HG02885 (cell line): ENCODE results near the gene SAG.
A peak's percentile ranks its signal among the peaks of the same experiment; 100 is the strongest.

Experiments used
- ATAC-seq: cut with Tn5 transposase; IDR thresholded peaks from one replicate; pipeline ENCODE4 v1.9.1; 2021; ENCODE audit warnings: mild to moderate bottlenecking; ENCODE audit not compliant: unreplicated experiment, poor library complexity

The SAG gene

GRCh38 chr2:233353769-233354499 lies 46.3 kb downstream of the SAG start, which contains the start of gene DGKD:
Gene DGKD, plus strand, starts transcription at chr2:233354494. Its CDS starts 25 bp downstream, at chr2:233354519.
- peak; percentile 58 for ATAC-seq

DNA sequence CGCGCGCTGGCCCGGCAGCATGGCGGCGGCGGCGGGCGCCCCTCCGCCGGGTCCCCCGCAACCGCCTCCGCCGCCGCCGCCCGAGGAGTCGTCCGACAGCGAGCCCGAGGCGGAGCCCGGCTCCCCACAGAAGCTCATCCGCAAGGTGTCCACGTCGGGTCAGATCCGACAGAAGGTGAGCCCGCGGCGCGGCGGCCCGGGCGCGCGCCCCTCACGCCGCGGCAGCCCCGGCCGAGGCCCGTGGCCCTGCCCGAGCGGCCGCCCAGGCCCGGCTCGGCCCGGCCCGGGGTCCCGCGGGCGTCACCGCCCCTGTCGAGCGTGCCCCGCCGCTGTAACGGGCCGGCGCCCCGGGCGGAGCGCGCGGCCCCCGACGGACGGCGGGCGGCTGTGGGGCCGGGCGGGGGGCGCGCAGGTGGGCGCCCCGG lies 46.9 kb downstream of the SAG start:
- peak; percentile 51 for ATAC-seq

DNA sequence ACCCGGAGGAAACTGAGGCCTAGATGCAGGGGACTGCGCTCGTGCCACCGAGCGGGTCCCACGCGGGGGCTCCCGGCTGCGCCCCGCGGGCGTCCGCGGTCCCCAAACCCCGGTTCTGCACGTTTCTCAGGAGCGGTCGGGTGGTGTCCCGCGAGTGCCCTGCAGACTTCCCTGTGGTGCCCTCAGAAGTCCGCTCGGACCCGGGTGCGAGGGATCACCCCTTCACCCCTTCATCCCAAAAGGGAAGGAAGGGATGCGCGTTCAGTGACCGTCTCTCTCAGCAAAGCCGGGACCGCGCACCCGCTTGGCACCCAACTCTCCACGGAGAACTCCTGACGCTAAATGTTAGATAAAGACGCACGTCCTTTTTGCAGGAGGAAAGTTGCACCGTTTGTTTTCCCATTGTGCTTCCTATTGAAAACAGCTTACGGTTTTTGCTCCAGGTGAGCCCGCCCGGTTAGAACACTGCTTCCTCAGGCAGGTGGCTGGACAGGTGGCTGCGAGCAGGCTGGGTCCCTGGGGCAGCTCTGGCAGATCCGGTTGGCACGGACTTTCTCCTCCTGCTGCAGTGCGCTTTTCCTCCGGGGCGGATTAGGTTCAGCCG lies 47.5 kb downstream of the SAG start:
- no peak for ATAC-seq

DNA sequence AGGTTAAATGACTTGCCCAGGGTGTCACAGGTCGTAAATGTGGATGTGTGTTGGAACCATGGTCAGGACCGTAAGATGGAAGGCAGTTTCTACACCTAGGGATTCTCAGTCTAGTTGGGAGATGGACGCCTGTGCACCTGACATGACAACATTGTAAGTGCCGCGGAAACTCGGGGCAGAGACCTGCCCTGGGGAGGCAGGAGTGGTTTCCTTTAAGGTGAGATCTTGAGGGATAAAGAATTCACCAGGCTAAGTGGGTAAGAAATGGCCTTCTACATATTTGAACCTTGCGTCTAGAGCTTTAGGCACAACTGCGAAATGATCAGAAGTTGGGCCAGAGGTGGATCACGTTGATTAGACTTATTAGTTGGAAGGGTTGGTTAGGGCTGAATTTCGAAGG lies 48.3 kb downstream of the SAG start:
- ATAC-seq = no peak

DNA sequence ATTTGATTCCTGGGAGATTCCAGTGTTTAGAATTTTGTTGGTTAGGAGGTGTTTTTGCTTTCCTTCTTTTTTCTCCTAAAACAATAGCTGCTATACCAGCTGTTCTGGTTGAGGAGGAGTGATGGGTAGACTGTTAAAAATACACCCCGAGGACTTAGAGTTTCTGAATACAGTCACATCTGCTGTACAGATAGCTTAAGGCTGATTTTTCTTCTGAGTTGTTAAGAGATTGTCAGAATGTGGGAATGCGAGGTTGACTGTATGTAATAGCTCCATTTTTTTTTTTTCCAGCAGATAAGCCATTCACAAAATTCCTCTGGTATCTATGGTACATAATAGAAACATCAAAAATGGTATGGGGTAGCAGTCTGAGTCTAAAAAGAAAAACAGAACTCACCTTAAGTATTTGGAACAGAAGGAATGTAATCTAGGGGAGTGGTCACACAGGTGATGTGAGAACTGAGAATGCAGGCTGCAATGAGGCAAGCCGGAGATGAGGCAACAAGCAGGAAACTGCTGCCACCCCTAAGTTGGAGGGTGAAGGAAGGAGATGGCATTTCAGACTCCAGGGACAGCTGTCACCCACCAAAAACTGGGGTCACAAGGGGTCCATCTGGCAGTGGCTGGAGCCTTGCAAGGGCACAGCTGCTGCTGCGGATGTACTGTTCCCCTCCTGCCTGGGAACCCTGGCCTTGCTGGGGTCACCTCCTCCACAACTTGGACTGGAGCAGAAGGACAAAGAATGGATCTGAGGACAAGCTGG lies 49.1 kb downstream of the SAG start:
- no peak for ATAC-seq

DNA sequence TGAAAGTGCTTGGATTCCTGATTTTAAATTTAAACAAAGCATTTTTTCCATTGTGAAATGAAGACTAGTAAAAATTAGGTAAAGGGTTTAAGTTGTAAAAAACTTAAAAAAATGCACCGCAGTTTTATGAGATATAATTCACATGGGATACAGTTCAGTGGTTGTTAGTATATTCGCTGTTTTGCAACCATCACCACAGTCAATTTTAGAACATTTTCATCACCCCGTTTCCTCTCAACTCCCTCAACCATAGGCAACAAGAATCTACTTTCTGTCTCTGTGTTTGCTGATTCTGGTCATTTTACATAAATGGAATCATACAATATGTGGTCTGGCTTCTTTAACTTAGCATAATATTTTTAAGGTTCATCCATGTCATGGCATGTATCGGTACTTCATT lies 50.7 kb downstream of the SAG start:
- no peak for ATAC-seq

DNA sequence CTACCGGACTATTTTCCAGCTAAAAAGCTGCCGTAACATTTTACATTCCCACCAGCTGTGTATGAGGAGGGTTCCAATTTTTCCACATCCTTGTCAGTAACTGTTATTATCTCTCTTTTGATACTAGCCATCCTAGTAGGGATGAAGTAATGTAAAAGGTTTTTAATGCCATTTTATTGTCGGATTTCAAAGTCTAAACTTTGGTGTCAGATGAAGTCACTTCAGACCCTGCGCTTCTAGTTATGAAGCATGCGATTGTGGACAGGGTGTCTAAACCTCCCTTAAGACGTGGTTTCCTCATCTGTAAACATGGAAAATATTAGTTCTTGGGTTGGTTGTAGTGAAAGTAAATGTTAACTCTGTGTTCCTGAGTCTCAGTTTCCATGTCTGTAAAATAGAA lies 51.3 kb downstream of the SAG start:
- no peak for ATAC-seq

DNA sequence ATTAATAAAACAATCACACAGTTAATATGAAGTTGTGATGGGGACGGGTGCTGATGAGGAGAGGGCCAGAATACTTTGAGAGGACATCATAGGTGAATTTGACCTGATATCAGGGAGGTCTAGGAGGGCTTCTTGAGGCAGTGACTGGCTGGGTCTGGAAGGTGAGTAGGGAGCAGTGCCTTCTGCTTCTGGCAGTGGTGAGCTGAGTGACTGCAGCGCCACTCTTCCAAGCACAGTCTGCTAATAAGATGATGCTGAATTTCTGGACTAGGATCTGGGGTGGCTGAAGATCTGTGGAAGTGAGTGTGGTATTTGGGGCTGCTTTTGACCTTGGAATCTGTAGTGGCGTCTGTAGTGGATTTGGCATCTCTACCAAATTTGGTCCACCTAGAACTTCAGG lies 52.2 kb downstream of the SAG start:
- ATAC-seq = no peak

- ATAC-seq = no peak
These were observed 53.2 kb downstream of the SAG start for GRCh38 chr2:233360771-233361176.

DNA sequence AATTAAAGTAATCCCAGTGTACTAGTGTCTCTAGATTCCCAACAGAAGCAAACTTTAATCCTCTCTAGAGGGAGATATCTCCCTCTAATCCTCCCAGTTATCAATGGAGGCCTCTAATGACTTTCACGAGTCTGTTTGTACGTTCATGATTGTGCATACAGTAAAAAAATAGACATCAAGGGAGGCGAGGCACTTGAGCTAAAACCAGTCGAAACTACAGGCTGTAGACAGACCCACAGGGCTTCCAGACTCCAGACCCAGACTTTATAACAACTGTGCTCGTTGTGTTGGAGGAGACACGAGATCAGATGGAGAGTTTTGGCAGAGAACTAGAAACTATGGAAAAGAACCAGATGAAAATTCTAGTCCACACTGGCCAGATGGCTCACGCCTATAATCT lies 53.7 kb downstream of the SAG start:
- ATAC-seq = no peak

DNA sequence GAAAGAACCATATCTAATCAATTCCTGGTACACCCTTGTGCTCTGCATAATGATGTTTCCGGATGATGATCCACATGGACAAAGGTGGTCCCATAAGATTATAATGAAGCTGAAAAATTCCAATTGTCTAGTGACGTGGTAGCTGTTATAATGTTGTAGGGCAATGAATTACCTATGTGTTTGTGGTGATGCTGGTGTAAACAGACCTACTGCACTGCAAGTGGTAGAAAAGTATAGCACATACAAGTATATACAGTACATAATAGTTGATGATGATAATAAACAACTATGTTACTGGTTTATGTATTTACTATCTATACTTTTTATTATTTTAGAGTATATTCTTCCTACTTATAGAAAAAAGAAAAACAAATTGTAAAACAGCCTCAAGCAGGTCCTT lies 55.1 kb downstream of the SAG start:
- no peak for ATAC-seq

- ATAC-seq = peak; percentile 63
These were observed 56.2 kb downstream of the SAG start for GRCh38 chr2:233363744-233364235.

DNA sequence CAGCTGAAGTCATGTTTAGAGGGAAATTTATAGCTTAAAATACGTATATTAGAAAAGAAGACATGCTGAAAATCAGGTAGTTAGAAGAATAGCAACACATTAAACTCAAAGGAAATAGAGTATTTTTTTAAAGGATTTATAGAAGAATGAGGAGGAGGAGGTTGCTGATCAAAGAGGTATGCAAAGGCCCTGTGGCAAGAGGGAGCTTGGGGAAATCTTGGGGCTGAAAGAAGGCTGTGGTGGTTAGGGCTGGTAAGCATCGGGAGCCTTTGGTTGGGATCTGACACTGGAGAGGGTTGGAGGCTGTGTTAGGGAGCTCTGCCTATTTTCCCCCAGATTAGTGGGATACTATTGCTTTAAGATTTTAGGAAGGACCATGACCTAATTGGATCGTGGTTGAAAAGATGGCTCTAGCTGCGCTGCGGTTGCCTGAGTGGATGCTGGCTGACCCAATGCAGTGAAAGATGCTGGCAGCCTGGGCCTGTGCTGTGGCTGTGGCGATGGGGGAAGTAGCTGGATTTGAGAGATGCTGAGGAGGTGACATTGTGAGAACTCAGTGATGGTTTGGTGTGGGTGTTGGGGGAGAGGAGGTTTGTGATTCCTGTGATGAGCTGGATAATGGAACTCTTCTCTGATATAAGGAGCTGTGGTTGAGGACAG lies 58.4 kb downstream of the SAG start:
- no peak for ATAC-seq

DNA sequence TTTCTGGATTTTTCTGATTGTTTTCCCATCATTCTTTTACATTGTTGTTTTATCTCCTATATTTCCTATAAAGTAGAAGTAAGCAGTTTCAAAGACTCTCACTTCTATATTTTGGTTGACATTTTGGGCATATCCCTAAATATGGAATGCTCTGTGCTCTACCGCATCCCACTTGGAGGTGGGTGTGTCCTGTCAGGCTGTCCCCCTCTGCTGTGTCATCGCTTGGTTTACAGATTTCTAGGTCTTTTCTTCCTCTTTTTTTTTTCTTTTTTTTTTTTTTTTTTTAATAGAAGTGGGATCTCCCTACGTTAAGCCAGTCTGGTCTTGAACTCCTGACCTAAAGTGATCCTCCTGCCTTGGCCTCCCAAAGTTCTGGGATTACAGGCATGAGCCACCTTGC lies 60.0 kb downstream of the SAG start:
- no peak for ATAC-seq

DNA sequence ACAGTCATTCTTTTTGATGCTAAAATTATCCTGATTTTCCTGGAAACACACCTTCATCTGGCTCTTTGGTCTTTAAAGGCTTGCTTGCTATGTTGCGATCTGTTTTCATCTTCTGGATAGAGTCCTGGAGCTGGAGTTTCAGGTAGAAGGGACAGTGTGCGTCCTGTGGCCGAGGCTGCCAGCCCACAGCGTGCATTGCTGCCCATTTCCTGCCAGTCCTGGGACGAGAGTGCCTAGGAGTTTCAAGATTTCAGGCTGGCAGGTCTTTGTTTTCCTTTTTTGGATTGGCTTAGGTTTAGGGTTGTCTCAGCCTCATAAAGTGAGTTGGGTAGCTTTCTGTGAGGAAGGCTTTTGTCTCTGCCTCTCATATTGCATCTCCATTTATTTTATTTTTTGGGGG lies 61.1 kb downstream of the SAG start:
- no peak for ATAC-seq

DNA sequence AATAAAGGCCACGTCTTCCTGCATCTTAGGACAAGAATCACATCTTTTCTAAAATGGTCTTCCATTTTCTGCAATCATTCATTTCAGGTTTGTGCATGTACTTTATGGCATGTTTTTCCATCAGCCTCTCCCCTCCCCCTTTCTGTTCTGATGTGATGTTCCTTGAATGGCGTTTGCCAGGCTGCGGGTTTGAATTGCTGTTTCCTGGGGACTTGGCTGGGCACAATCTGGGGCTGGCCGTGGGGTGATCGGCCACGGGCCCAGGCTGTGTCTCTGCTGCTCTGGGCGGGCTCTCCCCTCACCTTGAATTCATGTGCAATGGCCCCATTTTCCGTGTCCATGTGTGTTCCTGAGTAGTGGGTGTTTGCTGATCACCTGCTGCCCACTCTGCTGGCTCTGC lies 61.8 kb downstream of the SAG start:
- no peak for ATAC-seq

DNA sequence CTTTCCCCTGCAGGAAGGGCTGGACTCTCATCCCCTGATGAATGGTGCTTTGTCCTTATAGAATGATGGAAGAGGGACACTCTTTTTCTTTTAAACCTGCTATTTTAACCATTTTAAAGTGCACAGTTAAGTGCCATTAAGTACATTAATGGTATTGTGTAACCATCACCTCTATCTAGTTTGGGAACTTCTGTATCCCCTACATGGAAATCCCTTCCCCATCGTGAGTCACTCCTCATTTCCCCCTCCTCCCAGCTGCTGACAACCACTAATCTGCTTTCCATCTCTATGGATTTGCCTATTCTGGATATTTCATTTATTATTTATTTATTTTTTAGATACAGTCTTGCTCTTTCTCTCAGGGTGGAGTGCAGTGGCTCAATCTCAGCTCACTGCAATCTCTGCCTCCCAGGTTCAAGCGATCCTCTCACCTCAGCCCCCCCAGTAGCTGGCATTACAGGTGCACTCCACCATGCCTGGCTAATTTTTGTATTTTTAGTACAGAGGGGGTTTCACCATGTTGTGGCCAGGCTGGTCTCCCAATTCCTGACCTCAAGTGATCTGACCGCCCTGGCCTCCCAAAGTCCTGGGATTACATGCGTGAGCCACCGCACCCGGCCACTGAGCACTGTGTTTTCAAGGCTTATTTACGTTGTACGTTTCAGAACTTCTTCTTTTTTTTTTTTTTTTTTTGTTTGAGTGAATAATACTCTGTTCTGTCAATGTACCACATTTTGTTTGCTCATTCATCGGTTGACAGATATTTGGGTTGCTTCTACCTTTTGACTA lies 62.5 kb downstream of the SAG start:
- ATAC-seq = no peak

- ATAC-seq = no peak
These were observed 64.0 kb downstream of the SAG start for GRCh38 chr2:233371641-233372040.

DNA sequence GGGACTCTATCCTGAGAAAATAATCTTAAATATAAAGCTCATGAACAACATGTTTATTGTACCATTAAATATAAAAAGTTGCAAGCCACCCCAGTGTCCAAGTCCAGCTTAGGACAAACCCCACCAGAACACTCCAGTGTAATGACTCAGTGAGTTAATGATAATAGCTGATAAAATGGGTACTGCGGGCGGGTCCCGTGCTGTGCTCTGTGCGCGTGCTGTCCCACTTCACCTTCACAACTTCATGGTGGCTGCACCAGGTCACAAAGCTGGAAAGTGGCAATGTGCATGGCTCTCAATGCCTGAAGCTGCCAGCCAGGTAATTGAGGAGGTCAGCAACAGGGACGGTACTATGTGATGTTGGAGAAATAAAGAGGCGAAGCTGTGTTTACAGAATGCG lies 65.2 kb downstream of the SAG start:
- no peak for ATAC-seq

DNA sequence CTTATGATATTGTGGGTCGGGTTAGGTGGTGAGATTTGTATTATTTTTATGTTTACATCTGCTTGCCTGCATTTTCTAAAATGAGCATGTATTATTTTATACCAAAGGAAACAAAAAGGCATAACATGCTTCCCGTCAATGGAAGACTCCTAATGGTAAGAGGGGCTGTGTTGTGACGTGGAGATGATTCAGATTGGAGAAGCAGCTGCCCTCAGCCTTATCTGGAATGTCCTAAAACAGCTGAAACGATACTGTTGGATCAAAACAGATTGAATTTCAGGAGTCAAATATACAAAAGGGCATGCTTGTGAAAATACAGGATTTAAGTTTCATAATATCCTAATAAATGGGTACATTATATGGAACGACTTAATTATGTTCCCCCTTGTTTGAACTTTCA lies 65.7 kb downstream of the SAG start:
- no peak for ATAC-seq
